AG09319 (cell line): ENCODE results near the gene ABCG5.

Source experiments
- DNase-seq: peaks from one replicate; pipeline ENCODE4 v3.0.0-alpha.2; 2010; ENCODE audit warnings: low read depth; ENCODE audit errors: extremely low read depth
- CTCF ChIP-seq: IDR thresholded peaks from 2 replicates; pipeline ENCODE4 v1.5.1; 2011; ENCODE audit warnings: low read depth, mild to moderate bottlenecking, inconsistent platforms, low read length, moderate library complexity

The ABCG5 gene

DNA sequence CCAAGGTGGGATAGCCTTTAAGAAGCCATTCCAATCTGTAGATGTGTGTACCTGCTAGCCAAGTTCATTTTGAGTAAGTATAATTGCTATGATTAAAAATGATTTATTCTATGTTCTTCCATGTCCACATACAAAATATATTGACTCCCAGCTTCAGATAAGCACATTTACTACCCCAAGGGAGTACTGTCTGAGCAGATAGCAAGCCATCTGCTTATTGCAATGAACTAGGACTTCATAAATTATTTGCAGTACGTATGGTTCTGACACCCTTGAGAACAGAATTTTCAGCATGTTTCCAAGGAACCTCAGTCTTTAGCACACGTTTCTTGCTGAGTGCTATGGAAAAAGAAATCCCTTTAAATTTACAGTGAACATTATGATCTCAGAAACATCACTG, 28.2 kb downstream of the ABCG5 start:
- DNase-seq, result no peak
- no peak for TF ChIP-seq CTCF

GRCh38 chr2:43806719-43807031, 32.0 kb downstream of the ABCG5 start:
- no peak for TF ChIP-seq CTCF
- DNase-seq, result no peak

DNA sequence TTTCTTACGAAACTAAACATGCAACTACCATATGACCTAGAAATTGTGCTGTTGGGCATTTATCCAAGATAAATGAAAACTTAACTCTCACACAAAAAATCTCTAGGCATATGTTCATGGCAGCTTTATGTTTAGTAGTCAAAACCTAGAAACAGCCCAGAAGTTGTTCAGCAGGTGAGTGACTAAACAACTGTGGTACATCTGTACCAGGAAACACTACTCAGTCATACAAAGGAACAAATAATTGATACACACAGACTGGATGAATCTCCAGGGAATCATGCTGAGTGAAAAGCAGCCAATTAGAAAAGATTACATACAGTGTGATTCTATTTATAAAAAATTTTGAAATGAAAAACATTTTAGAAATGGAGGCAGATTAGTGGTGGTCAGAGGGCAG, 35.5 kb downstream of the ABCG5 start:
- TF ChIP-seq CTCF, result no peak
- DNase-seq, result no peak

GRCh38 chr2:43802135-43802534, 36.5 kb downstream of the ABCG5 start:
- no peak for DNase-seq
- no peak for TF ChIP-seq CTCF

- no peak for TF ChIP-seq CTCF
- no peak for DNase-seq
Observed at GRCh38 chr2:43800894-43801293, 37.7 kb downstream of the ABCG5 start.

DNA sequence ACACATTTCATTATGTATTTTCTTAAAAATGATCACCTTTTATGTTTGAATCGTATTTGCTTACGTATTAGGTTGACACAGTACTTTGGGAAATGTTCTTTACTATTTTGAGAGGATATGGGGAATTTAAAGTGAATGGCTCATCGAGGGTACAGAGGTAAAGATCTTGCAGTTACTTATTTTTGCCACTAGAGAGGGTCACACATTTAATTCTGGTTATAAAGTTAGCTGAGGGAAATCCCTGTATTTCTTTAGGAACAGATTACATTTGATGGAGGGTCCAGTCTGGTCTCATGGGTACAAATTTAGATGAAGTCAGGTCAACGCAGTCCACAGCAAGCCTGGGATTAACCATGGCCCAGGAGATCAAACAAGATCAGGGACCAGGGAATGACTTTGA, 40.3 kb downstream of the ABCG5 start:
- no peak for TF ChIP-seq CTCF
- DNase-seq, result no peak

GRCh38 chr2:43796206-43796605, 42.4 kb downstream of the ABCG5 start:
- no peak for DNase-seq
- TF ChIP-seq CTCF, result no peak
